HEK293T (cell line): ENCODE data around the gene HCK.

Source experiments
- FOXM1 ChIP-seq: fragments of 450-650 bp; IDR thresholded peaks from 2 replicates; pipeline ENCODE4 v1.6.1; 2017; ENCODE audit warnings: mild to moderate bottlenecking, borderline replicate concordance
- L3MBTL2 ChIP-seq: fragments of 450-650 bp; conservative IDR thresholded peaks from 2 replicates; pipeline ENCODE4 v1.6.1; 2016; ENCODE audit warnings: mild to moderate bottlenecking
- NFRKB ChIP-seq: fragments of 450-650 bp; IDR thresholded peaks from 2 replicates; pipeline ENCODE4 v1.6.1; 2016; ENCODE audit warnings: mild to moderate bottlenecking, moderate library complexity
- PKNOX1 ChIP-seq: fragments of 450-650 bp; IDR thresholded peaks from 2 replicates; pipeline ENCODE4 v1.6.1; 2016
- SP1 ChIP-seq: fragments of 450-650 bp; IDR thresholded peaks from 2 replicates; pipeline ENCODE4 v1.6.1; 2017
- ZNF384 ChIP-seq: fragments of 450-650 bp; IDR thresholded peaks from 2 replicates; pipeline ENCODE4 v1.6.1; 2016

- no peak for TF ChIP-seq FOXM1
- TF ChIP-seq L3MBTL2: no peak
- TF ChIP-seq PKNOX1: no peak
- no peak for TF ChIP-seq ZNF384
- TF ChIP-seq SP1: no peak
- no peak for TF ChIP-seq NFRKB
These were observed 90.0 kb downstream of the HCK start for GRCh38 chr20:32142088-32142487.
